Mononuclear cell (primary cell): ENCODE data around the gene ZNF573. TPM values are rescaled to one million over a fixed set of nuclear protein-coding genes. Genes with fewer than 3 reads are reported as not detected.
"Not testable (repeated sequence)": the region's sequence is repeated elsewhere in the genome, so short reads cannot be mapped to it uniquely, and the experiment has no call there.

Source experiments
- H3K27me3 ChIP-seq: 2 replicates; pipeline ENCODE4 v1.6.0; 2011; ENCODE audit warnings: low read length, control low read depth; ENCODE audit not compliant: insufficient read depth
- H3K4me1 ChIP-seq: 2 replicates; pipeline ENCODE4 v1.5.1; 2011; ENCODE audit warnings: mild to moderate bottlenecking, low read length, control low read depth; ENCODE audit not compliant: insufficient read depth
- H3K4me3 ChIP-seq: 2 replicates; pipeline ENCODE4 v1.5.1; 2011; ENCODE audit warnings: mild to moderate bottlenecking, low read length, moderate library complexity
- H3K9me3 ChIP-seq: 2 replicates; pipeline ENCODE4 v1.5.1; 2011; ENCODE audit warnings: low read depth, mild to moderate bottlenecking, control low read depth, low read length
- total RNA-seq: library from RNA; depleted of rRNA; stranded (reverse); fragments of >200 nt; gene quantifications from one replicate; pipeline ENCODE4 v1.2.3, GENCODE V29; 2012

Gene ZNF573
- total RNA-seq: 3.1 TPM

- Histone ChIP-seq H3K4me3 (peak within 1 kb of the TSS; percentile 62), H3K4me1 (peaks cover 7% of the 10 kb centered on the region), H3K27me3 (no peaks in the 10 kb centered on the region), H3K9me3 (no peaks in the 10 kb centered on the region)
These were observed at the start of gene ZNF573 for GRCh38 chr19:37779127-37780005. ZNF573 (minus strand) TSS chr19:37779586; CDS start chr19:37773729, 5,857 bp downstream.

GRCh38 chr19:37817180-37817981 is 38.0 kb upstream of the ZNF573 start:
- peak overlapping the region; percentile 18 for H3K4me3 ChIP-seq
- peaks cover 3% of the 10 kb centered on the region for H3K27me3 ChIP-seq
- H3K4me1 ChIP-seq: no peaks in the 10 kb centered on the region
- H3K9me3 ChIP-seq: no peaks in the 10 kb centered on the region

- H3K9me3 ChIP-seq, H3K4me1 ChIP-seq, H3K4me3 ChIP-seq, H3K27me3 ChIP-seq: not testable (repeated sequence)
These were observed 36.2 kb upstream of the ZNF573 start for GRCh38 chr19:37815611-37816010.

GRCh38 chr19:37813340-37813739 is 34.0 kb upstream of the ZNF573 start:
- Histone ChIP-seq H3K9me3 (peaks cover 6% of the 10 kb centered on the region), H3K4me3 (no peak overlapping the region), H3K27me3 (peaks cover 3% of the 10 kb centered on the region), H3K4me1 (no peaks in the 10 kb centered on the region)

- Histone ChIP-seq H3K27me3 (no peaks in the 10 kb centered on the region), H3K4me3 (no peak overlapping the region), H3K9me3 (peaks cover 36% of the 10 kb centered on the region), H3K4me1 (no peaks in the 10 kb centered on the region)
These were observed 30.0 kb upstream of the ZNF573 start for GRCh38 chr19:37809366-37809765.

GRCh38 chr19:37803249-37803840 is 24.0 kb upstream of the ZNF573 start:
- H3K4me1 ChIP-seq: no peaks in the 10 kb centered on the region
- H3K4me3 ChIP-seq: no peak overlapping the region
- peaks cover 61% of the 10 kb centered on the region for H3K9me3 ChIP-seq
- no peaks in the 10 kb centered on the region for H3K27me3 ChIP-seq

GRCh38 chr19:37790244-37790925 is 11.0 kb upstream of the ZNF573 start:
- Histone ChIP-seq H3K4me3 (no peak overlapping the region), H3K9me3 (no peaks in the 10 kb centered on the region), H3K27me3 (no peaks in the 10 kb centered on the region), H3K4me1 (no peaks in the 10 kb centered on the region)

GRCh38 chr19:37778613-37779126 is 716 bp downstream of the ZNF573 start:
- Histone ChIP-seq H3K4me1 (peaks cover 7% of the 10 kb centered on the region), H3K9me3 (no peaks in the 10 kb centered on the region), H3K4me3 (peak overlapping the region; percentile 62), H3K27me3 (no peaks in the 10 kb centered on the region)

GRCh38 chr19:37770985-37771384 is 8.4 kb downstream of the ZNF573 start:
- H3K4me3 ChIP-seq: no peak overlapping the region
- H3K27me3 ChIP-seq: no peaks in the 10 kb centered on the region
- H3K9me3 ChIP-seq: no peaks in the 10 kb centered on the region
- no peaks in the 10 kb centered on the region for H3K4me1 ChIP-seq

- Histone ChIP-seq H3K9me3 (no peaks in the 10 kb centered on the region), H3K27me3 (no peaks in the 10 kb centered on the region), H3K4me1 (no peaks in the 10 kb centered on the region), H3K4me3 (no peak overlapping the region)
These were observed 15.9 kb downstream of the ZNF573 start for GRCh38 chr19:37763488-37763887.

GRCh38 chr19:37757683-37758082 is 21.7 kb downstream of the ZNF573 start:
- not testable (repeated sequence) for H3K9me3 ChIP-seq, H3K27me3 ChIP-seq, H3K4me1 ChIP-seq, H3K4me3 ChIP-seq

GRCh38 chr19:37738371-37738770 is 41.0 kb downstream of the ZNF573 start:
- no peaks in the 10 kb centered on the region for H3K4me1 ChIP-seq
- H3K27me3 ChIP-seq: no peaks in the 10 kb centered on the region
- peaks cover 58% of the 10 kb centered on the region for H3K9me3 ChIP-seq
- no peak overlapping the region for H3K4me3 ChIP-seq

- H3K4me1 ChIP-seq: no peaks in the 10 kb centered on the region
- no peaks in the 10 kb centered on the region for H3K27me3 ChIP-seq
- H3K9me3 ChIP-seq: peaks cover 4% of the 10 kb centered on the region
- H3K4me3 ChIP-seq: no peak overlapping the region
These were observed 54.2 kb downstream of the ZNF573 start for GRCh38 chr19:37725181-37725580.

GRCh38 chr19:37719927-37720265 is 59.5 kb downstream of the ZNF573 start:
- Histone ChIP-seq H3K4me3 (peak overlapping the region; percentile 69), H3K9me3 (no peaks in the 10 kb centered on the region), H3K27me3 (no peaks in the 10 kb centered on the region), H3K4me1 (peaks cover 15% of the 10 kb centered on the region)
